Inflammatory macrophage (primary cell): Measurements from ENCODE around the gene SMARCC1.

Experiments used
- DNase-seq, 2 donors: peaks; one replicate each; pipeline ENCODE4 v3.0.0-alpha.2; 2020 to 2022

SMARCC1 gene

GRCh38 chr3:47629770-47630169 lies 151.9 kb downstream of the SMARCC1 start:
- no peak for DNase-seq

GRCh38 chr3:47628426-47628825 lies 153.3 kb downstream of the SMARCC1 start:
- DNase-seq = no peak

GRCh38 chr3:47622671-47623461 lies 158.8 kb downstream of the SMARCC1 start:
- no peak for DNase-seq

- DNase-seq = no peak
These were observed 164.3 kb downstream of the SMARCC1 start for GRCh38 chr3:47617086-47618010.

GRCh38 chr3:47614788-47615187 lies 166.9 kb downstream of the SMARCC1 start:
- DNase-seq = no peak

- DNase-seq = no peak
These were observed 168.0 kb downstream of the SMARCC1 start for GRCh38 chr3:47613722-47614121.

- DNase-seq = no peak
These were observed 168.8 kb downstream of the SMARCC1 start for GRCh38 chr3:47612879-47613278.

- DNase-seq = no peak
These were observed 169.5 kb downstream of the SMARCC1 start for GRCh38 chr3:47612178-47612577.

GRCh38 chr3:47611576-47611975 lies 170.1 kb downstream of the SMARCC1 start:
- DNase-seq = no peak

GRCh38 chr3:47610583-47610982 lies 171.1 kb downstream of the SMARCC1 start:
- no peak for DNase-seq

- no peak for DNase-seq
These were observed 174.4 kb downstream of the SMARCC1 start for GRCh38 chr3:47607335-47607734.

GRCh38 chr3:47606165-47606564 lies 175.5 kb downstream of the SMARCC1 start:
- DNase-seq = no peak

- no peak for DNase-seq
These were observed 176.0 kb downstream of the SMARCC1 start for GRCh38 chr3:47605652-47606051.

- no peak for DNase-seq
These were observed 177.5 kb downstream of the SMARCC1 start for GRCh38 chr3:47604145-47604544.

- no peak for DNase-seq
These were observed 178.4 kb downstream of the SMARCC1 start for GRCh38 chr3:47603332-47603731.

- DNase-seq = no peak
These were observed 180.4 kb downstream of the SMARCC1 start for GRCh38 chr3:47601281-47601680.

GRCh38 chr3:47594792-47595191 lies 186.9 kb downstream of the SMARCC1 start:
- DNase-seq = no peak

- no peak for DNase-seq
These were observed 189.5 kb downstream of the SMARCC1 start for GRCh38 chr3:47592066-47592795.

- DNase-seq = no peak
These were observed 191.5 kb downstream of the SMARCC1 start for GRCh38 chr3:47590216-47590615.

GRCh38 chr3:47588587-47588986 lies 193.1 kb downstream of the SMARCC1 start:
- DNase-seq = no peak

GRCh38 chr3:47588053-47588452 lies 193.6 kb downstream of the SMARCC1 start:
- DNase-seq = no peak

- no peak for DNase-seq
These were observed 194.9 kb downstream of the SMARCC1 start for GRCh38 chr3:47586746-47587145.
